Epithelial cell of prostate (primary cell): ENCODE results near the gene WDR81.
A peak's percentile ranks its signal among the peaks of the same experiment; 100 is the strongest.
"Not testable (repeated sequence)": the region's sequence is repeated elsewhere in the genome, so short reads cannot be mapped to it uniquely, and the experiment has no call there.

Experiments used
- DNase-seq: peaks from one replicate; pipeline ENCODE4 v3.0.0-alpha.2; 2011; ENCODE audit warnings: low read depth, low spot score
- H3K27ac ChIP-seq: fragments of 450-650 bp; 2 replicates; pipeline ENCODE4 v1.5.1; 2017; ENCODE audit warnings: mild to moderate bottlenecking

WDR81 gene

GRCh38 chr17:1712271-1712670, 12.2 kb upstream of the WDR81 start:
- DNase-seq, result no peak
- peak overlapping the region; percentile 100 for H3K27ac ChIP-seq

GRCh38 chr17:1713160-1713877, 11.2 kb upstream of the WDR81 start:
- H3K27ac ChIP-seq, result peak overlapping the region; percentile 100
- no peak for DNase-seq

GRCh38 chr17:1713878-1714426, 10.6 kb upstream of the WDR81 start:
- peak overlapping the region; percentile 100 for H3K27ac ChIP-seq
- no peak for DNase-seq

- H3K27ac ChIP-seq, result peak overlapping the region; percentile 100
- DNase-seq, result no peak
Observed at GRCh38 chr17:1714427-1714979, 10.0 kb upstream of the WDR81 start.

- DNase-seq, result peak; percentile 55
- peak overlapping the region; percentile 100 for H3K27ac ChIP-seq
Observed at GRCh38 chr17:1714980-1715802, 9.3 kb upstream of the WDR81 start.

- H3K27ac ChIP-seq, result peak overlapping the region; percentile 100
- DNase-seq, result no peak
Observed at GRCh38 chr17:1715803-1716075, 8.8 kb upstream of the WDR81 start.

- peak overlapping the region; percentile 100 for H3K27ac ChIP-seq
Observed at GRCh38 chr17:1716076-1716911, 8.2 kb upstream of the WDR81 start.

GRCh38 chr17:1716912-1717695, 7.4 kb upstream of the WDR81 start:
- peak overlapping the region; percentile 100 for H3K27ac ChIP-seq
- DNase-seq, result peak; percentile 93

More at GRCh38 chr17:1716076-1716911, 8.2 kb upstream of the WDR81 start:
- peak; percentile 99 for DNase-seq

- H3K27ac ChIP-seq, result peak overlapping the region; percentile 100
- no peak for DNase-seq
Observed at GRCh38 chr17:1718362-1719165, 5.9 kb upstream of the WDR81 start.

- no peak overlapping the region for H3K27ac ChIP-seq
- DNase-seq, result no peak
Observed at GRCh38 chr17:1720856-1721386, 3.6 kb upstream of the WDR81 start.

- H3K27ac ChIP-seq, DNase-seq: not testable (repeated sequence)
Observed at GRCh38 chr17:1722022-1722421, 2.5 kb upstream of the WDR81 start.

GRCh38 chr17:1724869-1725641, 551 bp downstream of the WDR81 start:
- peak overlapping the region; percentile 32 for H3K27ac ChIP-seq
- DNase-seq, result no peak

- no peak for DNase-seq
Observed at GRCh38 chr17:1725642-1726511, 1.4 kb downstream of the WDR81 start.

GRCh38 chr17:1726626-1727257, 2.2 kb downstream of the WDR81 start:
- H3K27ac ChIP-seq, result no peak overlapping the region
- DNase-seq, result no peak

More at GRCh38 chr17:1725642-1726511, 1.4 kb downstream of the WDR81 start:
- H3K27ac ChIP-seq, result no peak overlapping the region

GRCh38 chr17:1727258-1727789, 2.8 kb downstream of the WDR81 start:
- no peak for DNase-seq
- H3K27ac ChIP-seq, result no peak overlapping the region
